ENCODE measurements around the gene NACC2.
"Not testable (repeated sequence)": the region's sequence is repeated elsewhere in the genome, so short reads cannot be mapped to it uniquely, and the experiment has no call there.

Gene NACC2

GRCh38 chr9:136111910-136112309, 16.8 kb upstream of the NACC2 start:
- DNase-seq (ENCODE audit: low spot score), result no peak

GRCh38 chr9:136111190-136111589, 16.1 kb upstream of the NACC2 start:
- no peak for DNase-seq (ENCODE audit: low spot score)

- peak; percentile 47 for DNase-seq (ENCODE audit: low spot score)
Measured at GRCh38 chr9:136110082-136111061, 15.3 kb upstream of the NACC2 start.

- DNase-seq (ENCODE audit: low spot score), result peak; percentile 54
Measured at GRCh38 chr9:136109351-136110081, 14.4 kb upstream of the NACC2 start.

GRCh38 chr9:136108648-136109266, 13.7 kb upstream of the NACC2 start:
- no peak for DNase-seq (ENCODE audit: low spot score)

- no peak for DNase-seq (ENCODE audit: low spot score)
Measured at GRCh38 chr9:136107953-136108647, 13.0 kb upstream of the NACC2 start.

- DNase-seq (ENCODE audit: low spot score), result no peak
Measured at GRCh38 chr9:136107155-136107952, 12.3 kb upstream of the NACC2 start.

GRCh38 chr9:136105398-136106135, 10.5 kb upstream of the NACC2 start:
- no peak for DNase-seq (ENCODE audit: low spot score)

GRCh38 chr9:136104916-136105315, 9.8 kb upstream of the NACC2 start:
- no peak for DNase-seq (ENCODE audit: low spot score)

GRCh38 chr9:136104488-136104800, 9.4 kb upstream of the NACC2 start:
- no peak for DNase-seq (ENCODE audit: low spot score)

GRCh38 chr9:136103651-136104487, 8.8 kb upstream of the NACC2 start:
- no peak for DNase-seq (ENCODE audit: low spot score)

GRCh38 chr9:136101615-136102074, 6.6 kb upstream of the NACC2 start:
- DNase-seq (ENCODE audit: low spot score), result not testable (repeated sequence)

GRCh38 chr9:136100700-136101614, 5.9 kb upstream of the NACC2 start:
- DNase-seq (ENCODE audit: low spot score), result no peak

GRCh38 chr9:136099542-136099941, 4.5 kb upstream of the NACC2 start:
- DNase-seq (ENCODE audit: low spot score), result no peak

GRCh38 chr9:136098844-136099243, 3.8 kb upstream of the NACC2 start:
- DNase-seq (ENCODE audit: low spot score), result no peak

GRCh38 chr9:136098210-136098609, 3.1 kb upstream of the NACC2 start:
- DNase-seq (ENCODE audit: low spot score), result no peak

GRCh38 chr9:136096505-136097001, 1.5 kb upstream of the NACC2 start:
- DNase-seq (ENCODE audit: low spot score), result no peak
